ENCODE measurements around the gene POLRMT. TPM values are rescaled to one million over a fixed set of nuclear protein-coding genes. Genes with fewer than 3 reads are reported as not detected.
A peak's percentile ranks its signal among the peaks of the same experiment; 100 is the strongest.

The POLRMT gene
- total RNA-seq, 4 donors from 2014 or later = 33.8 to 119 (median 70.5) TPM

GRCh38 chr19:664913-665443 is 31.6 kb upstream of the POLRMT start:
- H3K27me3 ChIP-seq = no peaks in the 10 kb centered on the region
- H3K9me3 ChIP-seq = peaks cover 0 to 3% (median 0%) of the 10 kb centered on the region in 4 donors
- peak; percentile 67 to 89 (median 86) for DNase-seq
- H3K36me3 ChIP-seq = no peaks in the 10 kb centered on the region
- peak overlapping the region in 1 of 4 donors; percentile 38 for H3K27ac ChIP-seq
- no peak for TF ChIP-seq POLR2A (IDR thresholded peaks at IDR 0.05)
- TF ChIP-seq, protein P1, sequence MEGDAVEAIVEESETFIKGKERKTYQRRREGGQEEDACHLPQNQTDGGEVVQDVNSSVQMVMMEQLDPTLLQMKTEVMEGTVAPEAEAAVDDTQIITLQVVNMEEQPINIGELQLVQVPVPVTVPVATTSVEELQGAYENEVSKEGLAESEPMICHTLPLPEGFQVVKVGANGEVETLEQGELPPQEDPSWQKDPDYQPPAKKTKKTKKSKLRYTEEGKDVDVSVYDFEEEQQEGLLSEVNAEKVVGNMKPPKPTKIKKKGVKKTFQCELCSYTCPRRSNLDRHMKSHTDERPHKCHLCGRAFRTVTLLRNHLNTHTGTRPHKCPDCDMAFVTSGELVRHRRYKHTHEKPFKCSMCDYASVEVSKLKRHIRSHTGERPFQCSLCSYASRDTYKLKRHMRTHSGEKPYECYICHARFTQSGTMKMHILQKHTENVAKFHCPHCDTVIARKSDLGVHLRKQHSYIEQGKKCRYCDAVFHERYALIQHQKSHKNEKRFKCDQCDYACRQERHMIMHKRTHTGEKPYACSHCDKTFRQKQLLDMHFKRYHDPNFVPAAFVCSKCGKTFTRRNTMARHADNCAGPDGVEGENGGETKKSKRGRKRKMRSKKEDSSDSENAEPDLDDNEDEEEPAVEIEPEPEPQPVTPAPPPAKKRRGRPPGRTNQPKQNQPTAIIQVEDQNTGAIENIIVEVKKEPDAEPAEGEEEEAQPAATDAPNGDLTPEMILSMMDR (IDR thresholded peaks at IDR 0.05) = peak; percentile 87 to 96 (median 92)
- H3K4me3 ChIP-seq = peak overlapping the region in 2 of 4 donors; percentile 21 to 29
- peaks cover 4 to 38% (median 20%) of the 10 kb centered on the region in 4 donors for H3K4me1 ChIP-seq

GRCh38 chr19:663682-664117 is 30.4 kb upstream of the POLRMT start:
- no peak for DNase-seq
- Histone ChIP-seq H3K4me3 (peak overlapping the region; percentile 96 to 100 (median 98)), H3K9me3 (no peaks in the 10 kb centered on the region), H3K4me1 (peaks cover 4 to 50% (median 28%) of the 10 kb centered on the region in 4 donors), H3K36me3 (peaks cover 0 to 2% (median 0%) of the 10 kb centered on the region in 3 donors), H3K27me3 (no peaks in the 10 kb centered on the region), H3K27ac (peak overlapping the region; percentile 87 to 98 (median 96))
- TF ChIP-seq, protein P1 (IDR thresholded peaks at IDR 0.05) = no peak
- no peak for TF ChIP-seq POLR2A (IDR thresholded peaks at IDR 0.05)

GRCh38 chr19:662962-663681 is 29.8 kb upstream of the POLRMT start, which contains the start of gene RNF126:
TSS of gene RNF126 (minus strand) at chr19:663214. CDS start at chr19:663121, 93 bp downstream.
- peak; percentile 80 to 85 for TF ChIP-seq POLR2A (IDR thresholded peaks at IDR 0.05)
- TF ChIP-seq, protein P1 (IDR thresholded peaks at IDR 0.05) = no peak
- peak; percentile 89 to 98 (median 97) for DNase-seq
- Histone ChIP-seq H3K27ac (peak within 1 kb of the TSS; percentile 94 to 99 (median 98)), H3K27me3 (no peaks in the 10 kb centered on the region), H3K4me3 (peak within 1 kb of the TSS; percentile 96 to 100 (median 98)), H3K9me3 (no peaks in the 10 kb centered on the region), H3K4me1 (peaks cover 4 to 56% (median 34%) of the 10 kb centered on the region in 4 donors), H3K36me3 (peaks cover 0 to 7% (median 0%) of the 10 kb centered on the region in 3 donors)

DNA sequence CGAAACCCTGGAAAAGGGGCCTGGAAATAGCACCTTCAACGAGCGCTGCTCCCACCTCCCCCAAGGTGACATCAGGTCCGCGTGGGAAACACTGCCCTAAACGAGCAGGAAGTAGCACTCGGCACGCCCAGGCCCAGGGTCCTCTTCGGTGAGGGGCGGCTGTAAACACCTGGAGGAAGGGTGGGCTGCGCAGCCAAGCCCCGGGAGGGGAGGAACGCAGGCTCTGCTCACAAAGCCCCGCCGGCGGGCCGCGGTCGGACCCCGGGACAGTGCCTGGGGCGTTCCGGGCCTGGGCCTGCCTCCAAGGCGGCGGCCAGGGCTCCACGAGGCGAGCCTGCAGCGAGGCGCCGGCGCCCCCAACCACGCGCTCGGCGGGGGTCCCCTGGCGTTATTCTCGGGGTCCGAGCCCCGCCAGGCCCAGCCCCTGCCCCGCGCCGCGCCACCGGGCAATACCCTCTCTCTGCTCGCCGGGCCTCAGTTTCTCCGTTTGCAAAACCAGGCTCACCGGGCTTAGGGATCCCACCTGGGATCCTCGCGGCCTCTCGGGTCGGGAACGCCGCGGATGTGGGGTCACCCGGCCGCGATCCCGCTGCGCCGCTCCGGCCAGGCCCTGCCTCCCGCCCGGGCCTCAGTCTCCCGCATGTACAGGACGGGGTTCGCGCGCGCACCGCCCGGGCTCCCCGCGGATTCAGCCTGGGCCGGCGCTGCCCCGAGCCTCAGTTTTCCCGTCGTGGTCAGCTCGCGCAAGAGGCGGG is 29.0 kb upstream of the POLRMT start:
- DNase-seq = peak; percentile 83 to 89 (median 84)
- H3K4me3 ChIP-seq = peak overlapping the region; percentile 96 to 100 (median 98)
- no peaks in the 10 kb centered on the region for H3K9me3 ChIP-seq
- peak in 1 of 2 donors; percentile 34 for TF ChIP-seq POLR2A (IDR thresholded peaks at IDR 0.05)
- TF ChIP-seq, protein P1 (IDR thresholded peaks at IDR 0.05) = no peak
- H3K27ac ChIP-seq = peak overlapping the region; percentile 94 to 99 (median 98)
- peaks cover 0 to 7% (median 0%) of the 10 kb centered on the region in 3 donors for H3K36me3 ChIP-seq
- H3K4me1 ChIP-seq = peaks cover 4 to 63% (median 41%) of the 10 kb centered on the region in 4 donors
- H3K27me3 ChIP-seq = no peaks in the 10 kb centered on the region

All from Peyer's patch (tissue), 4 donors.